ENCODE measurements around the gene SNAP47. TPM values are rescaled to one million over a fixed set of nuclear protein-coding genes. Genes with fewer than 3 reads are reported as not detected.

The SNAP47 gene
- total RNA-seq, 4 donors from 2014 or later, result 25.7 to 71.0 (median 38.4) TPM

GRCh38 chr1:227726924-227727599 is 8.2 kb upstream of the SNAP47 start:
- no peak for TF ChIP-seq POLR2A (IDR thresholded peaks at IDR 0.05)
- TF ChIP-seq, protein P1, sequence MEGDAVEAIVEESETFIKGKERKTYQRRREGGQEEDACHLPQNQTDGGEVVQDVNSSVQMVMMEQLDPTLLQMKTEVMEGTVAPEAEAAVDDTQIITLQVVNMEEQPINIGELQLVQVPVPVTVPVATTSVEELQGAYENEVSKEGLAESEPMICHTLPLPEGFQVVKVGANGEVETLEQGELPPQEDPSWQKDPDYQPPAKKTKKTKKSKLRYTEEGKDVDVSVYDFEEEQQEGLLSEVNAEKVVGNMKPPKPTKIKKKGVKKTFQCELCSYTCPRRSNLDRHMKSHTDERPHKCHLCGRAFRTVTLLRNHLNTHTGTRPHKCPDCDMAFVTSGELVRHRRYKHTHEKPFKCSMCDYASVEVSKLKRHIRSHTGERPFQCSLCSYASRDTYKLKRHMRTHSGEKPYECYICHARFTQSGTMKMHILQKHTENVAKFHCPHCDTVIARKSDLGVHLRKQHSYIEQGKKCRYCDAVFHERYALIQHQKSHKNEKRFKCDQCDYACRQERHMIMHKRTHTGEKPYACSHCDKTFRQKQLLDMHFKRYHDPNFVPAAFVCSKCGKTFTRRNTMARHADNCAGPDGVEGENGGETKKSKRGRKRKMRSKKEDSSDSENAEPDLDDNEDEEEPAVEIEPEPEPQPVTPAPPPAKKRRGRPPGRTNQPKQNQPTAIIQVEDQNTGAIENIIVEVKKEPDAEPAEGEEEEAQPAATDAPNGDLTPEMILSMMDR (IDR thresholded peaks at IDR 0.05), result no peak
- Histone ChIP-seq H3K27ac (no peak overlapping the region), H3K27me3 (no peaks in the 10 kb centered on the region), H3K9me3 (peaks cover 0 to 9% (median 0%) of the 10 kb centered on the region in 4 donors), H3K4me1 (peaks cover 0 to 16% (median 5%) of the 10 kb centered on the region in 4 donors), H3K36me3 (peaks cover 0 to 4% (median 0%) of the 10 kb centered on the region in 3 donors), H3K4me3 (no peak overlapping the region)
- no peak for DNase-seq

DNA sequence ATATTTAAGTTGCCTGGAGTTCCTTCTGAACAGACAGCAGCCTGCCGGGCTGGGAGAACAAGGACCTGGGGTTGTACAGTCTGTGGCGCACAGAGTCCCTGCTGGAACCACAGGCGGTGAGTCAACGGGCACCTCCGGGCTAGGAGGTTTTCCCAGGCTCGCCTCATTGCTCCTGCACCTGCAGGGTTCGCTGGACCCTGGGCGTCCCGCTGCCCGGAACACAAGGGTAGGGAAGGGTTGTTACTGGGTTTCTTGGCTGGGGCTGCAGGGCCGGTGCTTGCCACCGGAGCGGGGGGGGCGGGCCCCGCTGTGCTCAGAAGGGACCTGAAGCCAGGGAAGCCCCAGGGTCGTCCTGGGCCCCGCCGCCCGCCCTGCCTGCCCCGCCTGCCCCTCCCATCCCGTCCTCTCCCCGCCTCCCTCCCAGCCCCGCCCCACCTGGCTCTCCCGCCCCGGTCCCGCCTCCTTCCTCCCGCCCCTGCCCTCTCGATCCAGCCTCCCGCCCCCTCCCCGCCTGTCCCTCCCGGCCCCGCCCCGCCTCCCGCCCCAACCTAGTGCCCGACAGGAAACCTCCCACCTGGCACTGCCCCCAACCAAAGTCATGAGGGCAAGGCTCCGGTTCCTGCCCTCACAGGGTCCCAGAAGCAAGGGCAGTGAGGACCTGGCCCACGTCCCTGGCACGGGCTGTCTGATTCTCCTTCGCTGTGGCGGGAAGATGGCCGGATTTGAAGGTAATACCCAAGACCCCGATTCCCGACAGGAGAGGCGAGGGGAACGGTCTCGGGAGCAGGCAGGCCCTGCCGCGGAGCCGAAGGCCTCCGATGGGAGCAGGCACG is 7.0 kb upstream of the SNAP47 start:
- no peaks in the 10 kb centered on the region for H3K27me3 ChIP-seq

DNA sequence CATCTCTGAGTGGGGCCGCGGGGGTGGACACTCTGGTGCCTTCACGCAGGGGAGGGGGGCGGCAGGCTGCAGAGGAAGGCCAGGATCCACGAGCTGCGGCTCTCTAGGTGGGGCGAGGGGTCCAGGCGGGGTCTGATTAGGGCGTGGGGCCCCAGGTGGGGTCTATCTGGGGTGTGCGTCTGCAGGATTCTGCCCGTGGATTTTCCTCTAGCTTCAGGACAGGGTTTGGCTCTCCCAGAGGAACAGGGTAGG is 6.4 kb upstream of the SNAP47 start:
- H3K36me3 ChIP-seq, result peaks cover 0 to 12% (median 0%) of the 10 kb centered on the region in 3 donors
- no peaks in the 10 kb centered on the region for H3K27me3 ChIP-seq
- H3K4me1 ChIP-seq, result peaks cover 0 to 21% (median 5%) of the 10 kb centered on the region in 4 donors
- DNase-seq, result no peak
- no peak for TF ChIP-seq POLR2A (IDR thresholded peaks at IDR 0.05)
- TF ChIP-seq, protein P1 (IDR thresholded peaks at IDR 0.05), result no peak
- no peaks in the 10 kb centered on the region for H3K9me3 ChIP-seq
- peak overlapping the region; percentile 45 to 72 (median 63) for H3K4me3 ChIP-seq
- H3K27ac ChIP-seq, result peak overlapping the region; percentile 22 to 82 (median 52)

More for the DNA sequence above, 7.0 kb upstream of the SNAP47 start:
- Histone ChIP-seq H3K4me3 (peak overlapping the region; percentile 45 to 72 (median 63)), H3K27ac (peak overlapping the region; percentile 22 to 82 (median 58)), H3K36me3 (peaks cover 0 to 9% (median 0%) of the 10 kb centered on the region in 3 donors), H3K4me1 (peaks cover 0 to 16% (median 5%) of the 10 kb centered on the region in 4 donors), H3K9me3 (peaks cover 0 to 2% (median 0%) of the 10 kb centered on the region in 4 donors)
- TF ChIP-seq, protein P1 (IDR thresholded peaks at IDR 0.05), result peak in 1 of 6 experiments; percentile 5
- TF ChIP-seq POLR2A (IDR thresholded peaks at IDR 0.05), result peak; percentile 19 to 35
- DNase-seq, result peak; percentile 86 to 92 (median 90)

GRCh38 chr1:227729144-227729880 is 5.9 kb upstream of the SNAP47 start:
- Histone ChIP-seq H3K9me3 (no peaks in the 10 kb centered on the region), H3K27ac (peak overlapping the region; percentile 22 to 82 (median 52)), H3K27me3 (no peaks in the 10 kb centered on the region), H3K4me1 (peaks cover 0 to 25% (median 8%) of the 10 kb centered on the region in 4 donors), H3K36me3 (peaks cover 0 to 12% (median 0%) of the 10 kb centered on the region in 3 donors), H3K4me3 (peak overlapping the region in 3 of 4 donors; percentile 61 to 72 (median 65))
- TF ChIP-seq, protein P1 (IDR thresholded peaks at IDR 0.05), result no peak
- TF ChIP-seq POLR2A (IDR thresholded peaks at IDR 0.05), result no peak
- no peak for DNase-seq

DNA sequence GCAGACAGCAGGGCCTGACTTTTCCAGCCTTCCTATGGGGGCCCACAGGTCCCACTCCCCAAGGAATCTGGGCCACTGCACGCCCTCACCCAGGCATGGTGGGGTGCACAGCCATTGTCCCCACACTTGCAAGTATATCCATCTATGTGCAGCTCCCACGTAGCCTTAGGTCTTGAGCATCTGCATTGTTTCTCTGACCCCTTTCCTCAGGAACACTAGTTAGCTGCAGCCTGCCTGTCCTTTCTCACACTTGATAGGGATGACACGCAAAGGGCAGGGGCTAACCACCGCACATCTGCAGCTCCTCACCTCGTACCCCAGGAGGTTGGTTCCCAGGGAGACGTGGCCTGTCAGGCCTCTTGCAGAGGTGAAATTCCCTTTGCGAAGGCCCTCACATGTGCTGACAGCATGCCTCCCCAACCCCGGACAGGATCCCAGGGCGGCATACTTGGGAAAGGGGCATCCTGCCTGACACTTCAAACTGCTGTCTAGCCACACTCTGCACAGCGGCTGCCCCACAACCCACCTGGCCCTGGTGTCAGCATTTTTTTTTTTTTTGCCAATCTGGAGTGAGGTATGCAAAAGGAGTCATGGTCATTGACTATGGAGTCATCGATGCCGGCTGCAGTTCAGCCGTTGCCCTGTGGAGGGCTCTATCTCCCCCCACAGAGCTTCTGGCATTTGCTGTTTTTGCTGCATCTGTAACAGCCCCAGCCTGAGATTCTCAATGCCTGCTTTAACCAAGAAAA is 5.2 kb upstream of the SNAP47 start:
- H3K27ac ChIP-seq, result peak overlapping the region in 2 of 4 donors; percentile 15 to 70
- no peaks in the 10 kb centered on the region for H3K9me3 ChIP-seq
- H3K36me3 ChIP-seq, result peaks cover 0 to 12% (median 0%) of the 10 kb centered on the region in 3 donors
- peaks cover 0 to 25% (median 9%) of the 10 kb centered on the region in 4 donors for H3K4me1 ChIP-seq
- no peaks in the 10 kb centered on the region for H3K27me3 ChIP-seq
- DNase-seq, result peak in 2 of 3 donors; percentile 38 to 60
- H3K4me3 ChIP-seq, result no peak overlapping the region
- TF ChIP-seq, protein P1 (IDR thresholded peaks at IDR 0.05), result peak in 5 of 6 experiments; percentile 37 to 62 (median 48)
- TF ChIP-seq POLR2A (IDR thresholded peaks at IDR 0.05), result no peak
